AG04449 (cell line): ENCODE results near the gene CFAP100.

Experiments used
- CTCF ChIA-PET: fragments of 350-600 bp; formaldehyde crosslinking; extraction: SDS; loops from one replicate; lab custom pipeline; 2021; ENCODE audit warnings: antibody characterized with exemption; lab: Yijun Ruan, JAX
- POLR2A ChIA-PET: fragments of 400-600, 350-600 bp; formaldehyde crosslinking; extraction: SDS; loops from one replicate; lab custom pipeline; 2020; ENCODE audit warnings: antibody characterized with exemption, inconsistent platforms; lab: Yijun Ruan, JAX
- DNase-seq: peaks from one replicate; pipeline ENCODE4 v3.0.0-alpha.2; 2010; ENCODE audit warnings: low read depth, low spot score
- H3K4me3 ChIP-seq: 2 replicates; pipeline ENCODE4 v1.5.1; 2011; ENCODE audit warnings: low read depth, mild to moderate bottlenecking, control low read depth, low read length
- CTCF ChIP-seq: IDR thresholded peaks from one replicate; pipeline ENCODE4 v1.5.1; 2011; ENCODE audit warnings: mild to moderate bottlenecking, moderate library complexity, low read length, control low read depth, inconsistent platforms; ENCODE audit not compliant: insufficient read depth; ENCODE audit errors: missing control alignments

CFAP100 gene

GRCh38 chr3:126376444-126376843 lies 18.3 kb upstream of the CFAP100 start:
- ChIA-PET POLR2A (no interaction called here), CTCF (interaction anchor here (0.6 to 1.2 kb wide), 3 partner anchors 12 to 164 kb away, joined by 3 to 5 read pairs (median 3); no protein-coding TSS in a partner anchor)
- no peak for DNase-seq
- no peak for TF ChIP-seq CTCF
- no peak overlapping the region for H3K4me3 ChIP-seq

- H3K4me3 ChIP-seq: no peak overlapping the region
- TF ChIP-seq CTCF: no peak
- DNase-seq: no peak
- POLR2A ChIA-PET: no interaction called here
- CTCF ChIA-PET: no interaction called here
Observed at GRCh38 chr3:126377211-126377610, 17.5 kb upstream of the CFAP100 start.

- CTCF ChIA-PET: interaction anchor here (1.2 to 5.0 kb wide), 4 partner anchors 12 to 245 kb away, joined by 3 to 29 read pairs (median 4); no protein-coding TSS in a partner anchor
- no peak for TF ChIP-seq CTCF
- POLR2A ChIA-PET: no interaction called here
- DNase-seq: no peak
- no peak overlapping the region for H3K4me3 ChIP-seq
Observed at GRCh38 chr3:126378341-126378751, 16.4 kb upstream of the CFAP100 start.

- no peak for DNase-seq
- ChIA-PET POLR2A (no interaction called here), CTCF (interaction anchor here (1.0 to 5.0 kb wide), 6 partner anchors 9 to 247 kb away, joined by 3 to 29 read pairs (median 5); no protein-coding TSS in a partner anchor)
- TF ChIP-seq CTCF: no peak
- no peak overlapping the region for H3K4me3 ChIP-seq
Observed at GRCh38 chr3:126380011-126380768, 14.5 kb upstream of the CFAP100 start.

GRCh38 chr3:126381966-126382365 lies 12.7 kb upstream of the CFAP100 start:
- TF ChIP-seq CTCF: no peak
- ChIA-PET POLR2A (no interaction called here), CTCF (interaction anchor here (1.3 to 5.0 kb wide), 3 partner anchors 9 to 248 kb away, joined by 3 to 29 read pairs (median 7); no protein-coding TSS in a partner anchor)
- no peak overlapping the region for H3K4me3 ChIP-seq
- no peak for DNase-seq

- ChIA-PET CTCF (interaction anchor here (0.5 to 4.7 kb wide), 27 partner anchors 9 to 268 kb away, joined by 3 to 74 read pairs (median 4); no protein-coding TSS in a partner anchor), POLR2A (no interaction called here)
- TF ChIP-seq CTCF: peak; percentile 97
- peak overlapping the region; percentile 56 for H3K4me3 ChIP-seq
- no peak for DNase-seq
Observed at GRCh38 chr3:126389112-126389793, 5.5 kb upstream of the CFAP100 start.
